Limb (tissue), 2 donors: ENCODE measurements around the gene YAP1.
A peak's percentile ranks its signal among the peaks of the same experiment; 100 is the strongest.

Experiments used
- DNase-seq, 2 donors: peaks; one replicate each; pipeline ENCODE4 v3.0.0-alpha.2; 2016; ENCODE audit errors: extremely low spot score in 2 of 2

YAP1 gene

GRCh38 chr11:102274628-102275027, 164.4 kb downstream of the YAP1 start:
- DNase-seq: no peak

- DNase-seq: peak in 1 of 2 donors; percentile 63
These were observed 166.1 kb downstream of the YAP1 start for GRCh38 chr11:102276362-102276761.

- no peak for DNase-seq
These were observed 166.5 kb downstream of the YAP1 start for GRCh38 chr11:102276783-102277182.

GRCh38 chr11:102279641-102280170, 169.5 kb downstream of the YAP1 start:
- peak; percentile 39 to 84 for DNase-seq

GRCh38 chr11:102280245-102280833, 170.1 kb downstream of the YAP1 start:
- DNase-seq: no peak
